IMR-90 (cell line): ENCODE measurements around the gene CSK. TPM values are rescaled to one million over a fixed set of nuclear protein-coding genes. Genes with fewer than 3 reads are reported as not detected.

Experiments
- ATAC-seq: fragments of 200-7000 bp; cut with Tn5 transposase; 2 replicates; pipeline ENCODE4 v1.9.1; 2020; ENCODE audit warnings: low read depth, mild to moderate bottlenecking, moderate library complexity
- BruUV-seq: library from RNA; stranded (reverse); fragments of 400-500 nt; replicated peaks from 2 replicates; lab custom pipeline; 2021; lab: Mats Ljungman, UMichigan
- CTCF ChIA-PET: fragments of 300-600 bp; formaldehyde crosslinking; extraction: SDS; loops from one replicate; lab custom pipeline; 2021; ENCODE audit warnings: antibody characterized with exemption; lab: Yijun Ruan, JAX
- POLR2A ChIA-PET: fragments of 300-600 bp; sonication (Branson Sonifier 250); formaldehyde crosslinking; loops from one replicate; lab custom pipeline; 2022; ENCODE audit warnings: antibody characterized with exemption; ENCODE audit not compliant: unreplicated experiment; lab: Charles Lee
- DNase-seq: peaks from one replicate; pipeline ENCODE4 v3.0.0; 2013
- H2AFZ ChIP-seq: replicated peaks from 2 replicates; pipeline ENCODE3; 2013; ENCODE audit warnings: low read length, mild to moderate bottlenecking; ENCODE audit not compliant: poor library complexity
- H2AK5ac ChIP-seq: 2 replicates; pipeline ENCODE4 v1.6.1; 2013; ENCODE audit warnings: low read depth, low read length, inconsistent platforms
- H2AK9ac ChIP-seq: replicated peaks from 2 replicates; pipeline ENCODE3; 2013; ENCODE audit warnings: mild to moderate bottlenecking, low read depth, low read length, moderate library complexity; ENCODE audit not compliant: poor library complexity
- H2BK120ac ChIP-seq: 2 replicates; pipeline ENCODE4 v1.6.1; 2013; ENCODE audit warnings: low read depth, low read length, inconsistent platforms
- H2BK15ac ChIP-seq: 3 replicates; pipeline ENCODE4 v1.6.1; 2013; ENCODE audit warnings: low read depth, low read length, inconsistent platforms
- H2BK20ac ChIP-seq: 2 replicates; pipeline ENCODE4 v1.6.1; 2013; ENCODE audit warnings: low read depth, mild to moderate bottlenecking, inconsistent platforms, low read length, moderate library complexity
- H2BK5ac ChIP-seq: 2 replicates; pipeline ENCODE4 v1.6.1; 2013; ENCODE audit warnings: mild to moderate bottlenecking, low read depth, low read length, inconsistent platforms; ENCODE audit not compliant: poor library complexity, severe bottlenecking
- H3K14ac ChIP-seq: replicated peaks from 2 replicates; pipeline ENCODE4 v1.6.1; 2013; ENCODE audit warnings: low read depth, low read length, inconsistent platforms
- H3K18ac ChIP-seq: 2 replicates; pipeline ENCODE4 v1.6.1; 2013; ENCODE audit warnings: low read depth, low read length, control low read depth
- H3K23ac ChIP-seq: 2 replicates; pipeline ENCODE4 v1.6.1; 2013; ENCODE audit warnings: low read depth, low read length, inconsistent platforms
- H3K27ac ChIP-seq: 2 replicates; pipeline ENCODE4 v1.5.1; 2013; ENCODE audit warnings: mild to moderate bottlenecking, control low read depth, low read length; ENCODE audit not compliant: insufficient read depth
- H3K27me3 ChIP-seq: 2 replicates; pipeline ENCODE4 v1.6.1; 2013; ENCODE audit warnings: low read length; ENCODE audit not compliant: control insufficient read depth, insufficient read depth
- H3K36me3 ChIP-seq: 2 replicates; pipeline ENCODE4 v1.6.1; 2013; ENCODE audit warnings: low read length, mixed read lengths; ENCODE audit not compliant: control insufficient read depth, insufficient read depth
- H3K4ac ChIP-seq: 2 replicates; pipeline ENCODE4 v1.6.1; 2013; ENCODE audit warnings: low read depth, low read length, inconsistent platforms
- H3K4me1 ChIP-seq: 2 replicates; pipeline ENCODE4 v1.6.1; 2013; ENCODE audit warnings: low read length, mixed read lengths; ENCODE audit not compliant: control insufficient read depth, insufficient read depth
- H3K4me2 ChIP-seq: 2 replicates; pipeline ENCODE4 v1.6.1; 2013; ENCODE audit warnings: low read depth, mild to moderate bottlenecking, control low read depth, low read length, moderate library complexity
- H3K4me3 ChIP-seq: 2 replicates; pipeline ENCODE4 v1.5.1; 2013; ENCODE audit warnings: low read depth, mild to moderate bottlenecking, control low read depth, low read length, moderate library complexity; ENCODE audit not compliant: insufficient read depth
- H3K56ac ChIP-seq: 2 replicates; pipeline ENCODE4 v1.6.1; 2013; ENCODE audit warnings: low read length, inconsistent platforms; ENCODE audit not compliant: insufficient read depth; ENCODE audit errors: extremely low read depth
- H3K79me1 ChIP-seq, 2 experiments: 2 replicates each; pipeline ENCODE4 v1.6.1; 2013; ENCODE audit warnings: low read length in 2 of 2, inconsistent platforms in 1 of 2, low read depth in 1 of 2
- H3K9ac ChIP-seq: 2 replicates; pipeline ENCODE4 v1.6.1; 2013; ENCODE audit warnings: low read depth, low read length, control low read depth
- H3K9me1 ChIP-seq: 2 replicates; pipeline ENCODE4 v1.6.1; 2013; ENCODE audit warnings: low read length, inconsistent platforms; ENCODE audit not compliant: insufficient read depth
- H3K9me3 ChIP-seq: 2 replicates; pipeline ENCODE4 v1.6.1; 2013; ENCODE audit warnings: low read length; ENCODE audit not compliant: control insufficient read depth, insufficient read depth
- H4K20me1 ChIP-seq: 2 replicates; pipeline ENCODE4 v1.6.1; 2013; ENCODE audit warnings: low read length, inconsistent platforms; ENCODE audit not compliant: insufficient read depth
- H4K5ac ChIP-seq: 2 replicates; pipeline ENCODE4 v1.6.1; 2013; ENCODE audit warnings: mild to moderate bottlenecking, low read depth, low read length, control low read depth
- H4K8ac ChIP-seq, 2 experiments: 2 replicates each; pipeline ENCODE4 v1.6.1; 2013; ENCODE audit warnings: low read depth in 2 of 2, low read length in 2 of 2, control low read depth in 1 of 2, inconsistent platforms in 1 of 2
- H4K91ac ChIP-seq: 2 replicates; pipeline ENCODE4 v1.6.1; 2013; ENCODE audit warnings: low read depth, low read length, inconsistent platforms; ENCODE audit not compliant: insufficient read depth
- BHLHE40 ChIP-seq: fragments of 150-350 bp; IDR thresholded peaks from 2 replicates; pipeline ENCODE4 v1.6.1; 2016; ENCODE audit warnings: mild to moderate bottlenecking, low read depth, low read length
- CEBPB ChIP-seq: IDR thresholded peaks from 2 replicates; pipeline ENCODE4 v1.6.1; 2012; ENCODE audit warnings: low read depth, low read length, improper control_type of control experiment
- CHD1 ChIP-seq: IDR thresholded peaks from 2 replicates; pipeline ENCODE4 v1.6.1; 2012; ENCODE audit warnings: low read depth, low read length, improper control_type of control experiment
- FOS ChIP-seq: fragments of 150-350 bp; IDR thresholded peaks from 2 replicates; pipeline ENCODE4 v1.6.1; 2016; ENCODE audit warnings: low read depth, low read length
- MAFK ChIP-seq: IDR thresholded peaks from 2 replicates; pipeline ENCODE4 v1.6.1; 2012; ENCODE audit warnings: low read depth, low read length, improper control_type of control experiment
- MAZ ChIP-seq: IDR thresholded peaks from 2 replicates; pipeline ENCODE4 v1.6.1; 2012; ENCODE audit warnings: low read depth, mild to moderate bottlenecking, low read length, improper control_type of control experiment, moderate library complexity, borderline replicate concordance
- MXI1 ChIP-seq: IDR thresholded peaks from 2 replicates; pipeline ENCODE4 v1.6.1; 2012; ENCODE audit warnings: low read depth, mild to moderate bottlenecking, low read length, moderate library complexity, borderline replicate concordance
- NFE2L2 ChIP-seq: fragments of 150-350 bp; IDR thresholded peaks from 2 replicates; pipeline ENCODE4 v1.6.1; 2016; ENCODE audit warnings: low read depth, mild to moderate bottlenecking, low read length
- POLR2A ChIP-seq: IDR thresholded peaks from 2 replicates; pipeline ENCODE4 v1.6.1; 2012; ENCODE audit warnings: mild to moderate bottlenecking, low read depth, low read length
- RAD21 ChIP-seq: IDR thresholded peaks from 2 replicates; pipeline ENCODE4 v1.6.1; 2012; ENCODE audit warnings: low read length, improper control_type of control experiment
- RCOR1 ChIP-seq: IDR thresholded peaks from 2 replicates; pipeline ENCODE4 v1.6.1; 2012; ENCODE audit warnings: mild to moderate bottlenecking, low read length, improper control_type of control experiment; ENCODE audit not compliant: insufficient replicate concordance
- RFX5 ChIP-seq: IDR thresholded peaks from 2 replicates; pipeline ENCODE4 v1.8.0; 2012; ENCODE audit warnings: low read depth, mild to moderate bottlenecking, low read length, moderate library complexity
- SMC3 ChIP-seq: fragments of 150-350 bp; IDR thresholded peaks from 2 replicates; pipeline ENCODE4 v1.6.1; 2016; ENCODE audit warnings: low read depth, mild to moderate bottlenecking, antibody characterized with exemption, low read length, moderate library complexity
- WGBS, 2 experiments: methylation state at CpG; one replicate each; pipeline versions ENCODE4 v1.1.5 to v1.1.7; 2013; ENCODE audit warnings: missing lambda C conversion rate in 2 of 2; ENCODE audit not compliant: insufficient read length in 1 of 2; ENCODE audit errors: extremely low coverage in 2 of 2; 5-methylcytosine and 5-hydroxymethylcytosine counted together
- dilution Hi-C: fragments of 300-500 bp; cut with HindIII; formaldehyde crosslinking; loops from one replicate; pipeline ENCODE4 v1.14.3; 2018; ENCODE audit warnings: low sequenced_read_pairs; ENCODE audit not compliant: unreplicated experiment
- in situ Hi-C: fragments of 300-500 bp; cut with MboI; formaldehyde crosslinking; loops from 3 replicates; pipeline ENCODE4 v1.14.3; 2019; ENCODE audit warnings: low sequenced_read_pairs, inconsistent platforms, mixed read lengths
- intact Hi-C: fragments of 100-400 bp; cut with micrococcal nuclease; formaldehyde crosslinking; loops from 2 replicates; pipeline ENCODE4 v1.10.0; 2022
- polyA plus RNA-seq, 3 experiments: library from polyadenylated mRNA; depleted of rRNA; stranded (reverse); fragments of >200 nt; gene quantifications; 2 replicates each; pipeline ENCODE4 v1.2.3, GENCODE V29; 2012; ENCODE audit warnings: low replicate concordance in 1 of 3
- total RNA-seq: library from RNA; depleted of rRNA; stranded (reverse); fragments of >200 nt; gene quantifications from 2 replicates; pipeline ENCODE4 v1.2.3, GENCODE V29; 2012
- TF ChIP-seq, protein P1 (sequence below): fragments of 150-350 bp; IDR thresholded peaks from 2 replicates; pipeline ENCODE4 v1.6.1; 2016; ENCODE audit warnings: low read depth, mild to moderate bottlenecking, low read length, moderate library complexity, borderline replicate concordance
- TF ChIP-seq, protein P2 (sequence below): conservative IDR thresholded peaks from 2 replicates; pipeline ENCODE4 v1.5.1; 2012; ENCODE audit warnings: mild to moderate bottlenecking, low read depth, low read length, improper control_type of control experiment
- TF ChIP-seq, protein P3 (sequence below): fragments of 150-350 bp; IDR thresholded peaks from 2 replicates; pipeline ENCODE4 v1.6.1; 2017; ENCODE audit warnings: mild to moderate bottlenecking, antibody characterized with exemption, low read length, low read depth

Gene CSK
- total and polyA plus RNA-seq, 2 of the 4 experiments (the other 2 are of a cell fraction): 10.8 to 54.0 TPM

DNA sequence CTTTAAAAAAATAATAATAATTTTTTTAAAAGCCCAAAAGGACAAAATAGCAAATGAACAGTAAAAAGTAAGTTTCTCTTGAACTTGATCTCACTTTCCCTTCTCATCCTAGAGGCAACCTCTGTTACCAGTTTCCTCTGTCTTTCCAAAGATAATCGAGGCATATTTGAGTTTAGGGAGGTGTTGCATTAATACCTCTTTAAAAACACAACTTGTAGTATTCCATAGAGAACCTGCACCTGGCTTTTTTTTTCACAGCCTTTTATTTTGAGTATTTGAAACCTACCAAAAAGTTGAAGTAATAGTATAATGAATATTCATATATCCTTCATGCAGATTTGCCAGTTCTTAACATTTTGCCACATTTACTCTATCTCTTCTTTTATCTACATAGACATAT lies 9.1 kb downstream of the CSK start:
- H4K8ac ChIP-seq: 0 out of 4 replicates have a peak overlapping the region, but pooled peaks of 1 of the 2 experiments have one; percentile 28
- no peak overlapping the region; the same call in 1 of the 2 replicates for H3K9ac ChIP-seq
- no peak overlapping the region for H3K4ac ChIP-seq
- H3K23ac ChIP-seq: peak overlapping the region; percentile 18; the same call in 1 of the 2 replicates
- POLR2A ChIA-PET: no interaction called here
- CTCF ChIA-PET: no interaction called here
- no peak overlapping the region for H3K18ac ChIP-seq
- no peaks in the 10 kb centered on the region for H3K27me3 ChIP-seq
- ATAC-seq (no peak), DNase-seq (no peak)
- TF ChIP-seq RAD21 (no peak), POLR2A (no peak), MXI1 (no peak), MAFK (no peak), CHD1 (no peak), NFE2L2 (no peak), FOS (no peak), BHLHE40 (no peak), MAZ (no peak), RCOR1 (no peak), RFX5 (no peak), SMC3 (no peak), CEBPB (no peak)
- TF ChIP-seq, protein P1, sequence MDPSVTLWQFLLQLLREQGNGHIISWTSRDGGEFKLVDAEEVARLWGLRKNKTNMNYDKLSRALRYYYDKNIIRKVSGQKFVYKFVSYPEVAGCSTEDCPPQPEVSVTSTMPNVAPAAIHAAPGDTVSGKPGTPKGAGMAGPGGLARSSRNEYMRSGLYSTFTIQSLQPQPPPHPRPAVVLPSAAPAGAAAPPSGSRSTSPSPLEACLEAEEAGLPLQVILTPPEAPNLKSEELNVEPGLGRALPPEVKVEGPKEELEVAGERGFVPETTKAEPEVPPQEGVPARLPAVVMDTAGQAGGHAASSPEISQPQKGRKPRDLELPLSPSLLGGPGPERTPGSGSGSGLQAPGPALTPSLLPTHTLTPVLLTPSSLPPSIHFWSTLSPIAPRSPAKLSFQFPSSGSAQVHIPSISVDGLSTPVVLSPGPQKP: no peak
- TF ChIP-seq, protein P2, sequence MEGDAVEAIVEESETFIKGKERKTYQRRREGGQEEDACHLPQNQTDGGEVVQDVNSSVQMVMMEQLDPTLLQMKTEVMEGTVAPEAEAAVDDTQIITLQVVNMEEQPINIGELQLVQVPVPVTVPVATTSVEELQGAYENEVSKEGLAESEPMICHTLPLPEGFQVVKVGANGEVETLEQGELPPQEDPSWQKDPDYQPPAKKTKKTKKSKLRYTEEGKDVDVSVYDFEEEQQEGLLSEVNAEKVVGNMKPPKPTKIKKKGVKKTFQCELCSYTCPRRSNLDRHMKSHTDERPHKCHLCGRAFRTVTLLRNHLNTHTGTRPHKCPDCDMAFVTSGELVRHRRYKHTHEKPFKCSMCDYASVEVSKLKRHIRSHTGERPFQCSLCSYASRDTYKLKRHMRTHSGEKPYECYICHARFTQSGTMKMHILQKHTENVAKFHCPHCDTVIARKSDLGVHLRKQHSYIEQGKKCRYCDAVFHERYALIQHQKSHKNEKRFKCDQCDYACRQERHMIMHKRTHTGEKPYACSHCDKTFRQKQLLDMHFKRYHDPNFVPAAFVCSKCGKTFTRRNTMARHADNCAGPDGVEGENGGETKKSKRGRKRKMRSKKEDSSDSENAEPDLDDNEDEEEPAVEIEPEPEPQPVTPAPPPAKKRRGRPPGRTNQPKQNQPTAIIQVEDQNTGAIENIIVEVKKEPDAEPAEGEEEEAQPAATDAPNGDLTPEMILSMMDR: no peak
- TF ChIP-seq, protein P3, sequence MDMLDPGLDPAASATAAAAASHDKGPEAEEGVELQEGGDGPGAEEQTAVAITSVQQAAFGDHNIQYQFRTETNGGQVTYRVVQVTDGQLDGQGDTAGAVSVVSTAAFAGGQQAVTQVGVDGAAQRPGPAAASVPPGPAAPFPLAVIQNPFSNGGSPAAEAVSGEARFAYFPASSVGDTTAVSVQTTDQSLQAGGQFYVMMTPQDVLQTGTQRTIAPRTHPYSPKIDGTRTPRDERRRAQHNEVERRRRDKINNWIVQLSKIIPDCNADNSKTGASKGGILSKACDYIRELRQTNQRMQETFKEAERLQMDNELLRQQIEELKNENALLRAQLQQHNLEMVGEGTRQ: no peak
- no peak overlapping the region for H3K56ac ChIP-seq
- peaks cover 2% of the 10 kb centered on the region; the same call in 1 of the 2 replicates for H3K36me3 ChIP-seq
- peaks cover 42% of the 10 kb centered on the region for H3K9me1 ChIP-seq
- H2AFZ ChIP-seq: no peak overlapping the region
- peaks cover 19 to 89% of the 10 kb centered on the region in 2 experiments for H3K79me1 ChIP-seq
- WGBS, 2 experiments: no CpG with 5 or more reads among the region's 1 CpG
- H3K4me3 ChIP-seq: no peak overlapping the region
- peaks cover 24% of the 10 kb centered on the region for H3K4me1 ChIP-seq
- H2BK20ac ChIP-seq: no peak overlapping the region
- intact Hi-C loops: no loop called here
- H4K91ac ChIP-seq: no peak overlapping the region
- BruUV-seq: no TSS peak
- no peak overlapping the region for H3K4me2 ChIP-seq
- no peak overlapping the region for H2BK120ac ChIP-seq
- no peak overlapping the region for H3K14ac ChIP-seq
- peaks cover 91% of the 10 kb centered on the region for H4K20me1 ChIP-seq
- H4K5ac ChIP-seq: no peak overlapping the region
- dilution Hi-C loops: no loop called here
- no peaks in the 10 kb centered on the region for H3K9me3 ChIP-seq
- no peak overlapping the region for H2AK5ac ChIP-seq
- no peak overlapping the region for H3K27ac ChIP-seq
- no peak overlapping the region for H2AK9ac ChIP-seq
- H2BK15ac ChIP-seq: no peak overlapping the region
- H2BK5ac ChIP-seq: peak overlapping the region; percentile 35
- in situ Hi-C loops: no loop called here
